ENCODE results near the gene FAM161A.
"Not testable (repeated sequence)": the region's sequence is repeated elsewhere in the genome, so short reads cannot be mapped to it uniquely, and the experiment has no call there.

FAM161A gene

GRCh38 chr2:61833971-61834370 lies 19.9 kb downstream of the FAM161A start:
- DNase-seq, result no peak

DNA sequence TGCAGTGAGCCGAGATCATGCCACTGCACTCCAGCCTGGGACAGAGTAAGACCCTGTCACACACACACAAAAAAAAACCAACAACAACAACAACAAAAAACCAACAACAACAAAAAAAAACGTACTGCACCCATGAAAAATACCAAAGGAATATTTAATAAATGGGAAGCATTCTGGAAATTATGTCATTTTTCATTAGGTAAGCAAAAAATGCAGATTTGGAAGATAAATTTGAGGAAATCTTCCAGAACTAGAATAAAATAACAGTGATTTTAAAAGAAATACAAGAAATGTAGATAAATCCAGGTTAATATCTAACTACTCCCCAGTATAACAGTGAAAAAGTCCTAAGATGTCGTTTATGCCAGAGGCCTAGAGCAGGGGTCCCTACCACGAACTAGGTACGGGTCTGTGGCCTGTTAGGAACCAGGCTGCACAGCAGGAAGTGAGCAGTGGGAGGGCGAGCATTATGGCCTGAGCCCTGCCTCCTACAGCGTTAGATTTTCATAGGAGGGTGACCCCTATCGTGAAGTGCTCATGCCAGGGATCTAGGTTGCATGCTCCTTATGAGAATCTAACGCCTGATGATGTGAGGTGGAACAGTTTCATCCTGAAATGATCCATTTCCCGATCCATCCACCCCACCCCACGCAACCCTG lies 21.5 kb downstream of the FAM161A start:
- no peak for DNase-seq

DNA sequence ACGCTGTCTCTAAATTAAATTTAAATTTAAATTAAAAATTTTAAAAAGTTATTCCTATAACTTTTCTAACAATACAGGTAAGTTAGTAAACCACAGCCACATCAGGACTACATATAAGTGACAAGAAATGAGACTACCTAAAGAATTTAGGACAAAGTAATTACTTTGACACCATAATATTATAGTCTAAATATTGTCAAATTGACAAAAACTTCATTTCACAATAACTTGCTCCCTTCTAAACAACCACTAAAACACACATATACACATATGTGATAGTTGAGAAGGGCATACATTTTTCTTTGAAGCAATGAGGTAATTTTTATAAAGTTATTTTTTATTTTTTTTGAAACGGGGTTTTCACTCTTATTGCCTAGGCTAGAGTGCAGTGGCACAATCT lies 31.6 kb downstream of the FAM161A start:
- no peak for DNase-seq

GRCh38 chr2:61816480-61817355 lies 37.1 kb downstream of the FAM161A start:
- DNase-seq, result no peak

DNA sequence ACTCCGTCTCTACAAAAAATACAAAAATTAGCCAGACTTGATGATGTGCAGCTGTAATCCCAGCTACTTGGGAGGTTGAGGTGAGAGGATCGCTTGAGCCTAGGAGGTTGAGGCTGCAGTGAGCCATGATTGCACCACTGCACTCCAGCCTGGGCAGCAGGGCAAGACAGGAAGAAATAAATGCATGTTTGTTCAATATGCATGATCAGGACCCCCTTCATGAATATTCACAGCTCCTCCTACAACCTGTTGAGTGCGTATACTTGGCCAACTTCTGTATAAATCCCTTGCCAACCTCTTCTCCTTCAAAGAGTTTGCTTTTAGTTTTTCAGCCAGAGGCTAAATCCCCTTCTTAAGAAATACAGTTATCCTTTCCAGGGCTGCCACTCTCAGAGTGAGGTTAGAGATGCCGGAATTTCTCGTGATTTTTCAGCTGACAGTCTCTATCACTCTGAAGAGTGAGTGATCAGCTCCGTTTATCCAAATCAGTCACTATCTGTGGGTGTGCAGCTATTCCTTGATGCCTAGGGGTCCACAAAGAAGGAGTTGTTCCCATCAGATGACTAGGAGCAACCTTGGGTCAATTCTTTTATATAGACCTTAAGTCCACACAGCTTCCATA lies 39.2 kb downstream of the FAM161A start:
- DNase-seq, result no peak

DNA sequence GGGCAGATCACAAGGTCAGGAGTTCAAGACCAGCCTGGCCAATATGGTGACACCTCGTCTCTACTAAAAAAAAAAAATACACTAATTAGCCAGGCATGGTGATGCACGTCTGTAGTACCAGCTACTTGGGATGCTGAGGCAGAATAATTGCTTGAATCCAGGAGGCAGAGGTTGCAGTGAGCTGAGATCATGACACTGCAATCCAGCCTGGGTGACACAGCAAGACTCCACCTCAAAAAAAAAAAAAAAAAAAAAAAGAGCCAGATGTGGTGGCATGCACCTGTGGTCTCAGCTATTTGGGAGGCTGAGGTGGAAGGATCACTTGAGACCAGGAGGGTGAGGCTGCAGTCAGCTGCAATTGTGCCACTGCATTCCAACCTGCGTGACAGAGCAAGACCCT lies 40.5 kb downstream of the FAM161A start:
- DNase-seq, result not testable (repeated sequence)

- no peak for DNase-seq
Measured at GRCh38 chr2:61811821-61812220, 42.0 kb downstream of the FAM161A start.

DNA sequence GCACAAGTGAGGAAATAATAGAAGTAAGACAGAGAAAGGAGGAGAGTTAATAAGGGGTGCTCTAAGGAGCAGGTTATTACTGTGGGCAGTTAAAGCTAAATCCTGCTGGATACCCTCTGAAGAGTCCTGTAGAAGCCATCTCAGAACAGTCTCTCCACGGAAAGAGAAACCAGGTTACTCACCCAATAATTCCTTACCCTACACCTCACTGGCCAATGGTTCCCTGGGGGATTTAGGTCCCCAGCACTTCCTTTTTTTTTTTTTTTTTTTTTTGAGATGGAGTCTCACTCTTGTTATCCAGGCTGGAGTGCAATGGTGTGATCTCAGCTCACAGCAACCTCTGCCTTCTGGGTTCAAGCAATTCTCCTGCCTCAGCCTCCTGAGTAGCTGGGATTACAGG lies 43.7 kb downstream of the FAM161A start:
- not testable (repeated sequence) for DNase-seq

GRCh38 chr2:61808693-61809092 lies 45.2 kb downstream of the FAM161A start:
- DNase-seq, result not testable (repeated sequence)

- DNase-seq, result no peak
Measured at GRCh38 chr2:61807036-61807757, 46.7 kb downstream of the FAM161A start.

DNA sequence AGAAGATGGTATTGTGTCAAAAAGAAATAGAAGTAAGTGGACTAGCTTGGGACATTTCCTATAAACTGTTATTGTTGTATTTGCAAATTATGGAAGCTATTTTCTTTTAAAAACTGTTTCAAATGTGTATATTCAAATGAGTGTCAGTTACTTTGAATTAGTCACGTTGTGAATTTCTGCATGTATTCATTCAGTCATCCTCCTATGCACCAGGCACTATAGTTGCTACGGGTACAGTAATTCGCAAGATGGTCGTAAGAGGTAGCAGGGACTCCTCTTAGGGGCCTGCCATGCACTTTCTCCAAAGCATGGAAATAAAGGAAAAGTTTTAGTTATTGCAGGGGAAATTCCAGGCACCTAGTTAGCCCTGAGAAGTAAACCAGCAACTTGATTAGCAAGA lies 51.3 kb downstream of the FAM161A start:
- no peak for DNase-seq

DNA sequence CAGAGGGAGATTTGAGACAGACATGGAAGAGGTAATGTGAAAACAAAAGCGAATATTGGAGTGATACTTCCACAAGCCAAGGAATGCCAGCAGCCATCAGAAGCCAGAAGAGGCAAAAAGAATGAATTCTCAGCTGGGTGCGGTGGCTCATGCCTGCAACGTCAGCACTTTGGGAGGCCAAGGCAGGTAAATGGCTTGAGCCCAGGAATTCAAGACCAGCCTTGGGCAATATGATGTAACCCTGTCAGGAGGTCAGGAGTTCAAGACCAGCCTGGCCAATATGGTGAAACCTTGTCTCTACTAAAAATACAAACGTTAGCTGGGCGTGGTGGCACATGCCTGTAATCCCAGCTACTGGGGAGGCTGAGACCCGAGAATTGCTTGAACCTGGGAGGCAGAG lies 54.8 kb downstream of the FAM161A start:
- no peak for DNase-seq

- DNase-seq, result not testable (repeated sequence)
Measured at GRCh38 chr2:61797446-61797845, 56.4 kb downstream of the FAM161A start.

GRCh38 chr2:61795408-61795807 lies 58.5 kb downstream of the FAM161A start:
- DNase-seq, result no peak

DNA sequence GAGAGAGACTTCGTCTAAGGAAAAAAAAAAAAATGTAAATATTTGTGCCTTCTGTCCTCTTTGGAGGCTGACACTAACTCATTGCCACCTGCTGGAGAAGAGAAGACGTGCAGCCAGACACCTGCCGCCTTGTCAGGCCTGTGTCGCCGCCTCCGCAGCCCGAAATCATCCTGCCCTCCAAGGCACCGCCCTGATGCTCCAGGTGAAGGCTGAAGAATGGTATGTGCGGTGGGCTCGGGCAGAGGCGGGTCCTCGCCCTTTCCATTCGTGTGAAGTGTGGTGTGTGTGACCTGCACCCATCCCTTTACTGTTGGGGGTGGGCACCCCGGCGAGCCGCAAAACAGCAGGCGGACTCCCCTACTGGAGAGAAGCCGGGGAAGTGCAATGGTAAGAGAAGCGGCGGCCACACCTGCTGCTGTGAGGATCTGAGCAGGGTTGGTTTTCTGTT lies 60.4 kb downstream of the FAM161A start:
- DNase-seq, result peak; percentile 22

- no peak for DNase-seq
Measured at GRCh38 chr2:61792355-61792890, 61.4 kb downstream of the FAM161A start.

- DNase-seq, result no peak
Measured at GRCh38 chr2:61789807-61790602, 63.9 kb downstream of the FAM161A start.

- no peak for DNase-seq
Measured at GRCh38 chr2:61787941-61788563, 65.8 kb downstream of the FAM161A start.

DNA sequence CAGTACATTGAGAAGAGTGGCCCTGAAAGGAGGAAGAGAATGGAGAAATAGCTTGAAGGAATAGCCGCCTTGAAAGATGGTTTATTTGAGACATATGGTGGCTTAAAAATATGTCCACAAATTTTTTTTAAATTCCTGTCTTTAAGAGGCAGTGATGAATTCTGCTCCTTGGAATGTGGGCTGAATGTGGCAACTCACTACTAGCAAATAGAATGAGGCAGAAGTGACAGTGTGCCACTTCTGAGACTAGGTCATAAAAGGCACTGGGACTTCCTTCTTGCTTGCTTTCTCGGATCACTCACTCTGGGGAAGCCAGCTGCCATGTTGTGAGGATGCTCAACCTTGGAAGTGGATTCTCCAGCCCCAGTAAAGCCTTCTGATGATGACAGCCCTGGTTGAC lies 67.0 kb downstream of the FAM161A start:
- peak; percentile 4 for DNase-seq

DNA sequence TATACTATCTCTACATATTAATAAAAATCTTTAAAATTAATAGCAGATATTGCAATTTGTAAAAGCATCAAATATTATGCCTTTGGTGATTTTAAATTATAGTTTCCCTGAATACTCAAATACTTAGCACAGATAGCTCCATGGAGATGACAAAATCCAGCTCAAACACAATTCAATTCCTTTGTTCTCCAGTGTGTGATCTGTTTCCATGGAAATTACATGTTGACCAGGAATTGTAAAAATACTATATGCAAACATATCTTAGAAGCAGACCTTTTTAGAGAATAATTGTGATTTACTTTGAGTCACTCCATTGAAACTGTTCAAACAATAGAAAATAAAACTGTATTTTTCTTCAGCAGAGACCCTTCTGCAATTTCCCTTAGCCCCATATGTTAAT lies 68.3 kb downstream of the FAM161A start:
- no peak for DNase-seq

GRCh38 chr2:61784643-61785042 lies 69.2 kb downstream of the FAM161A start:
- no peak for DNase-seq

Measured in HCEC 1CT (cell line).